Esophagus (tissue), 2 donors: Measurements from ENCODE around the gene HIGD1B. TPM values are rescaled to one million over a fixed set of nuclear protein-coding genes. Genes with fewer than 3 reads are reported as not detected.
"Not testable (repeated sequence)": the region's sequence is repeated elsewhere in the genome, so short reads cannot be mapped to it uniquely, and the experiment has no call there.

Experiments
- H3K27ac ChIP-seq, 2 donors: one replicate each; pipeline ENCODE4 v1.5.1; 2013; ENCODE audit warnings: low read depth in 2 of 2, mild to moderate bottlenecking in 2 of 2, inconsistent platforms in 1 of 2, low read length in 1 of 2, moderate library complexity in 1 of 2
- H3K27me3 ChIP-seq, 2 donors: one replicate each; pipeline ENCODE4 v1.6.1; 2013; ENCODE audit warnings: low read length in 2 of 2, control low read depth in 1 of 2, mild to moderate bottlenecking in 1 of 2; ENCODE audit not compliant: insufficient read depth in 2 of 2, control insufficient read depth in 1 of 2
- H3K36me3 ChIP-seq, 2 donors: one replicate each; pipeline ENCODE4 v1.6.1; 2013; ENCODE audit warnings: low read length in 1 of 2; ENCODE audit not compliant: control insufficient read depth in 2 of 2, insufficient read depth in 2 of 2
- H3K4me1 ChIP-seq, 2 donors: one replicate each; pipeline ENCODE4 v1.6.1; 2013; ENCODE audit warnings: low read length in 1 of 2; ENCODE audit not compliant: control insufficient read depth in 2 of 2, insufficient read depth in 2 of 2
- H3K4me3 ChIP-seq, 2 donors: one replicate each; pipeline ENCODE4 v1.5.1; 2013; ENCODE audit warnings: low read length in 2 of 2, mild to moderate bottlenecking in 2 of 2, low read depth in 1 of 2, moderate library complexity in 1 of 2
- H3K9me3 ChIP-seq, 2 donors: one replicate each; pipeline ENCODE4 v1.6.1; 2013; ENCODE audit warnings: mild to moderate bottlenecking in 2 of 2, low read depth in 1 of 2, low read length in 1 of 2, moderate library complexity in 1 of 2; ENCODE audit not compliant: control insufficient read depth in 2 of 2, insufficient read depth in 1 of 2
- WGBS, 2 donors: extraction: QIAGEN DNeasy Blood & Tissue Kit; methylation state at CpG; one replicate each; pipeline ENCODE4 v1.1.7; 2013; 5-methylcytosine and 5-hydroxymethylcytosine counted together
- polyA plus RNA-seq, 2 donors: library from polyadenylated mRNA; stranded (reverse); fragments of 200-250 nt; gene quantifications; one replicate each; pipeline ENCODE4 v1.2.3, GENCODE V29; 2013
- donor health status: healthy with polysubstance abuse.
- donor health status: Bipolar disorder and iron deficiency.

Gene HIGD1B
- 1 to 10 TPM; 2.8 to 3.5 TPM for polyA plus RNA-seq

DNA sequence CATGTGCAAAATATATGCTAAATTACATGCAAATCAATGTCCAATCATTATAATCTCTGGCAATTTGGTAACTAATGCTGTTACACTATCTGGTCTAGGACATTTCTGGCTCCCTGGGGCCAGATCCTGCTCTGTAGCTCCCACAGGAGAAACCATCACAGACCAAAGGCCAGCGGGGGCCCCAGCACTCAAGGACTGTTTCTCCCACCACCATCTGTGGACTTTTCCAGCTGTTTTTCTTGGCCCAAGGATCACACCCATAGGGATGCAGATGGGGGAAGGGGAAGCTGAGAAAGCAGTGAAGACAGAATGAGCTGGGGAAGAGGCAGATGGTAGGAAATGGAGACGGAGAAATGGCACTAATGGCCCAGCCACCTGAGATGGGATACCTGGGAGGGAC lies at the start of gene HIGD1B:
Gene HIGD1B (plus strand): TSS at position 298 of the 400 bp plus-strand sequence. CDS start 270 bp downstream, outside the sequence.
- Histone ChIP-seq H3K27ac (no peak within 1 kb of the TSS), H3K4me3 (no peak within 1 kb of the TSS), H3K9me3 (no peaks in the 10 kb centered on the region), H3K36me3 (peaks cover 6 to 22% of the 10 kb centered on the region in 2 donors), H3K27me3 (no peaks in the 10 kb centered on the region), H3K4me1 (no peaks in the 10 kb centered on the region)
- 67 to 74% methylated on average over 2 of the region's 2 CpGs for WGBS, 2 donors

GRCh38 chr17:44798356-44798755 lies 49.3 kb upstream of the HIGD1B start:
- Histone ChIP-seq H3K4me3 (no peak overlapping the region), H3K27me3 (no peaks in the 10 kb centered on the region), H3K36me3 (no peaks in the 10 kb centered on the region), H3K27ac (peak overlapping the region in 1 of 2 donors; percentile 41), H3K9me3 (no peaks in the 10 kb centered on the region), H3K4me1 (no peaks in the 10 kb centered on the region)
- WGBS, 2 donors = 56 to 71% methylated on average over 2 of the region's 2 CpGs

DNA sequence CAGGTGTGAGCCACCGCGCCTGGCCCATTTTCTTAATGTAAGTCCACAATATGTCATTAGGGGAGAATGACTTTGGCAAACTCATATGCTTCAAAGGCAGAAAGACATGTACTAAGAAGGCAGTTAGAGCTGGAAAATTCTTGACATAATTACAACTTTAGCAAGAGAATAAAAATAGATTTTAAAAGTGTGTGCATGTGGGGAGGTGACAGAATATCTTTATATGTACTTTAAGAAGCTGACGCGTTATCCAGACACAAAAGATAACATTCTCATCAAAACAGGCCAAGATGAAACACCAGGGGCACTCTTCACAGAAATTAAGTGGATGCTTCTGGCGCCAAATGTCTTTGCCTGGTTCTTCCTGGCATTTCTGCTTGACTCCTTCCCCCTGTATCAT lies 45.8 kb upstream of the HIGD1B start:
- 86 to 89% methylated on average over 5 of the region's 5 CpGs for WGBS, 2 donors

DNA sequence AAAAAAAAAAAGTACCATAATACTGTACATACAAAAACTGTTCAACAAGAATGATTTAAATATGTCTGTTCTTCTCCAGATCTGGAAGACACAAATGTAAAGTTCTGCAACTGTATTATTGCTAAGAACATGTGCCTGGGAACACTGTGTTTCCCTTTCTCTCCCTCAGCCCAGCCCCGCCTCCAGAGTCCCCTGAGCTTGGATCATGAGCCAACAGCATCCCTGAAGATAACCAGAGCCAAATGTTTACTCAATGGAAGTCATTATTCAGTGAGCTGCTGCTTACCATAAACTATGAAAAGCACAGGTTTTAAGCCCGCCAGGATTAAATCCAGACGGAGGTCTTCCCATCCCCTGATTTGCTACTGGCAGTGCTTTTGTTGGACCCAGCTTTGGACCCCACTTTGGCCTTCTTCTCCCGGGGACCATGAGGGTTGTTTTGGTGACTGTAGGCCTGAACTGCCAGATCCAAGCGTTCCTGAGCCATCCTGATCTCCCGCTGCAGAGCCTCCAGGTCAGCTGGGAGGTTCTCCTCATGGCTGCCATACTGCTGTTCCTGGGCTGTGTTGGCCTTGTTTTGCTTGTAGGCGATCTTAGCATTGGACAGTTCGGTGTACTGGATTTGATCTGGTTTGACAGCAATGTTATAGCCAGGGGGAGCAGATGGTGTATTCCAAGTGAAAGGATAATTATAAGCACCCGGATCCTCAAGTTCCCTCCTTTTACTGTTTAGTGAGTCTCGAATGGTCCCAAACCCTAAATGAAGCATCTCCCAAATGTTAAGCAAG lies 43.2 kb upstream of the HIGD1B start:
- peak overlapping the region in 1 of 2 donors; percentile 39 for H3K27ac ChIP-seq
- H3K27me3 ChIP-seq = no peaks in the 10 kb centered on the region
- no peak overlapping the region for H3K4me3 ChIP-seq
- WGBS, 2 donors = 81 to 86% methylated on average over 10 of the region's 10 CpGs
- H3K9me3 ChIP-seq = peaks cover 0 to 2% of the 10 kb centered on the region in 2 donors
- no peaks in the 10 kb centered on the region for H3K36me3 ChIP-seq
- no peaks in the 10 kb centered on the region for H3K4me1 ChIP-seq

More for the DNA sequence above, 45.8 kb upstream of the HIGD1B start:
- Histone ChIP-seq H3K9me3 (peaks cover 0 to 2% of the 10 kb centered on the region in 2 donors), H3K4me1 (no peaks in the 10 kb centered on the region), H3K27ac (no peak overlapping the region), H3K27me3 (no peaks in the 10 kb centered on the region), H3K36me3 (no peaks in the 10 kb centered on the region), H3K4me3 (no peak overlapping the region)

- Histone ChIP-seq H3K4me3 (no peak overlapping the region), H3K4me1 (no peaks in the 10 kb centered on the region), H3K27me3 (no peaks in the 10 kb centered on the region), H3K27ac (no peak overlapping the region), H3K9me3 (peaks cover 0 to 2% of the 10 kb centered on the region in 2 donors), H3K36me3 (no peaks in the 10 kb centered on the region)
- 70 to 86% methylated on average over 4 of the region's 4 CpGs for WGBS, 2 donors
Observed at GRCh38 chr17:44807093-44807816, 40.4 kb upstream of the HIGD1B start.

DNA sequence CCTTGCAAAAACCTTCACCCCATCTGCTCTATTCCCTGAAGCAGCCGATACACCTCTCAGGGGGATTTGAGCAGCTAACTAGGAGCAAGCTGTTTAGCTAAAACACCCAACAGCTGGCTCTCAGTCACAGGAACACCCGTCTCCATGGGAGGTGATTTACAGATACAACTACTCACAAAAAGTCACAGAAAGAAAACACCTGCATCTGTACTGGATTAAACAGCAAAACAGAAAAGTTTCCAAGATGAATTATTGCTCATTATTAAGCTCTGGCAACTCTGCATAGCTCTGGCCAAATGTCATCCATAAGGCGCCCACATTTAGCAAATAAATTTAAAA lies 39.9 kb upstream of the HIGD1B start:
- 61 to 65% methylated on average over 3 of the region's 3 CpGs for WGBS, 2 donors
- Histone ChIP-seq H3K27ac (no peak overlapping the region), H3K9me3 (peaks cover 0 to 2% of the 10 kb centered on the region in 2 donors), H3K4me3 (no peak overlapping the region), H3K27me3 (no peaks in the 10 kb centered on the region), H3K4me1 (no peaks in the 10 kb centered on the region), H3K36me3 (no peaks in the 10 kb centered on the region)

DNA sequence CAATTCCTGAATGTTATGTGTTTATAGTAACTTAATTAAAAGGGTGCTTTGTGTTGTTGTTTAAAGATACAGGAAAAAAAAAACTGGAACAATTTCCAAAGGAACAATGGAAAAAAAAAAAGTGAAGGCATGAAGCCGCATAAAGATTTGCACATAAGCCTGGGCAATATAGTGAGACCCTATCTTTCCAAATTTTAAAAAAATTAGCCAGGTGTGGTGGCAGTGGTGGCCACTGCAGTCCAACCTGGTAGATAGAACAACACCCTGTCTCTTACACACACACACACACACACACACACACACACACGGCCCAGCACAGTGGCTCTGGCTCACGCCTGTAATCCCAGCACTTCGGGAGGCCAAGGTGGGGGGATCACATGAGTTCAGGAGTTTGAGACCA lies 39.5 kb upstream of the HIGD1B start:
- no peaks in the 10 kb centered on the region for H3K4me1 ChIP-seq
- no peaks in the 10 kb centered on the region for H3K36me3 ChIP-seq
- no peaks in the 10 kb centered on the region for H3K27me3 ChIP-seq
- no peak overlapping the region for H3K27ac ChIP-seq
- no peak overlapping the region for H3K4me3 ChIP-seq
- peaks cover 0 to 2% of the 10 kb centered on the region in 2 donors for H3K9me3 ChIP-seq
- 84 to 85% methylated on average over 4 of the region's 4 CpGs for WGBS, 2 donors

DNA sequence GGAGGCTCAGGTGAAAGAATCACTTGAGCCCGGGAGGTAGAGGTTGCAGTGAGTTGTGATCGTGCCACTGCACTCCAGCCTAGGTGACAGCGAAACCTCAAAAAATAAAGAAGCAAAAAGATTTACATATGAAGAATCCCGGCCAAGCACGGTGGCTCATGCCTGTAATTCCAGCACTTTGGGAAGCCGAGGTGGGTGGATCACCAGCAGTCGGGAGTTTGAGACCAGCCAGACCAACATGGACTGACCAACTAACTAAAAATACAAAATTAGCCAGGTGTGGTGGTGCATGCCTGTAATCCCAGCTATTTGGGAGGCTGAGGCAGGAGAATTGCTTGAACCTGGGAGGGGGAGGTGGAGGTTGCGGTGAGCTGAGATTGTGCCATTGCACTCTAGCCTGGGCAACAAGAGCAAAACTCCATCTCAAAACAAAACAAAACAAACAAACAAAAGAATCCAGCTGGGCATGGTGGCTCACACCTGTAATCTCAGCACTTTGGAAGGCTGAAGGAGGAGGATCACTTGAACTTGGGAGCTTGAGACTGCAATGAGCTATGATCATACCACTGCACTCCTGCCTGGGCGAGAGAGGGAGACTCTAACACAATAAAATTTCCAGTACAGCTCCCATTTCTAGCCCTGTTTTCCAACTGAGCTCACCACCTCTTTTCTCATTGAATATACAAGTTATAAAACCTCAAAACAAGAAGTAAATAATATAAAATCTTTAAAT lies 38.9 kb upstream of the HIGD1B start:
- not testable (repeated sequence) for H3K27ac ChIP-seq
- 94% methylated on average over 9 of the region's 9 CpGs for WGBS, 2 donors

DNA sequence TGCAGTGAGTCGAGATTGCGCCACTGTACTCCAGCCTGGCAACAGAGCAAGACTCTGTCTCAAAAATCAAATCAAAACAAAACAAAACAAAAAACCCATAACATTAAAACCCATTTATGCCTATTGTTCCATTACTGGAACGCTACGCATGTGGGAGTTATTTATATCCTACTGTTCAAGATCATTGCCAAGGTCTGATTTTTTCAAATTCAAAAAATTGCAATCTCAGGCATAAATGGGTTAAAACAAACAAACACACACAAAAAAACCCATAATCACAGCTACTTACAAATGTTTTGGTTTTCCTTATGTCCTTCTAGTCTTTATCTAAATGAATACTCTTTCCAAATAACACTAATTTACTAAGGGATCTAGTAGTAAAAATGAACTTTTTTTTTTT lies 35.4 kb upstream of the HIGD1B start:
- H3K4me3 ChIP-seq = no peak overlapping the region
- no peaks in the 10 kb centered on the region for H3K27me3 ChIP-seq
- H3K27ac ChIP-seq = no peak overlapping the region
- 66 to 74% methylated on average over 4 of the region's 4 CpGs for WGBS, 2 donors
- no peaks in the 10 kb centered on the region for H3K9me3 ChIP-seq
- H3K36me3 ChIP-seq = no peaks in the 10 kb centered on the region
- H3K4me1 ChIP-seq = no peaks in the 10 kb centered on the region

More for the DNA sequence above, 38.9 kb upstream of the HIGD1B start:
- not testable (repeated sequence) for H3K27me3 ChIP-seq, H3K9me3 ChIP-seq, H3K36me3 ChIP-seq, H3K4me3 ChIP-seq, H3K4me1 ChIP-seq
